ENCODE data around the gene UPK3A. TPM values are rescaled to one million over a fixed set of nuclear protein-coding genes. Genes with fewer than 3 reads are reported as not detected.

UPK3A gene
- total RNA-seq, 3 donors from 2014 or later: 0.67 TPM; not detected in 2

GRCh38 chr22:45242778-45243191, 42.0 kb upstream of the UPK3A start:
- peak in 2 of 3 donors; percentile 74 to 81 for DNase-seq
- Histone ChIP-seq H3K36me3 (ENCODE audit: low read depth) (no peaks in the 10 kb centered on the region), H3K9me3 (no peaks in the 10 kb centered on the region), H3K4me3 (no peak overlapping the region), H3K4me1 (ENCODE audit: low read depth) (peaks cover 42% of the 10 kb centered on the region)
- no peak for TF ChIP-seq CTCF (IDR thresholded peaks at IDR 0.05)
- no peak for ATAC-seq
- intact Hi-C loops (cut with DNase I, micrococcal nuclease): no loop called here

- ATAC-seq (no peak), DNase-seq (peak in 1 of 3 donors; percentile 3)
- Histone ChIP-seq H3K4me3 (no peak overlapping the region), H3K4me1 (ENCODE audit: low read depth) (peaks cover 33% of the 10 kb centered on the region), H3K36me3 (ENCODE audit: low read depth) (no peaks in the 10 kb centered on the region), H3K9me3 (no peaks in the 10 kb centered on the region)
- no peak for TF ChIP-seq CTCF (IDR thresholded peaks at IDR 0.05)
- intact Hi-C loops (cut with DNase I, micrococcal nuclease): no loop called here
Observed at GRCh38 chr22:45244916-45245315, 39.8 kb upstream of the UPK3A start.

GRCh38 chr22:45246060-45246985, 38.4 kb upstream of the UPK3A start:
- intact Hi-C loops (cut with DNase I, micrococcal nuclease): no loop called here
- Histone ChIP-seq H3K36me3 (ENCODE audit: low read depth) (no peaks in the 10 kb centered on the region), H3K4me1 (ENCODE audit: low read depth) (peaks cover 29% of the 10 kb centered on the region), H3K4me3 (no peak overlapping the region), H3K9me3 (no peaks in the 10 kb centered on the region)
- peak; percentile 94 for ATAC-seq
- TF ChIP-seq CTCF (IDR thresholded peaks at IDR 0.05): no peak
- DNase-seq: peak in 2 of 3 donors; percentile 61 to 82

- intact Hi-C loops (cut with DNase I, micrococcal nuclease): no loop called here
- ATAC-seq: peak; percentile 41
- TF ChIP-seq CTCF (IDR thresholded peaks at IDR 0.05): no peak
- H3K36me3 ChIP-seq (ENCODE audit: low read depth): no peaks in the 10 kb centered on the region
- no peak overlapping the region for H3K4me3 ChIP-seq
- peak in 1 of 3 donors; percentile 60 for DNase-seq
- no peaks in the 10 kb centered on the region for H3K9me3 ChIP-seq
- peaks cover 17% of the 10 kb centered on the region for H3K4me1 ChIP-seq (ENCODE audit: low read depth)
Observed at GRCh38 chr22:45248832-45249561, 35.8 kb upstream of the UPK3A start.

- no peak for TF ChIP-seq CTCF (IDR thresholded peaks at IDR 0.05)
- no peaks in the 10 kb centered on the region for H3K36me3 ChIP-seq (ENCODE audit: low read depth)
- H3K9me3 ChIP-seq: no peaks in the 10 kb centered on the region
- H3K4me3 ChIP-seq: no peak overlapping the region
- H3K4me1 ChIP-seq (ENCODE audit: low read depth): peaks cover 6% of the 10 kb centered on the region
- DNase-seq: no peak
- ATAC-seq: no peak
- intact Hi-C loops (cut with DNase I, micrococcal nuclease): no loop called here
Observed at GRCh38 chr22:45251825-45252224, 32.9 kb upstream of the UPK3A start.
